ENCODE results near the gene TMEM119.

Gene TMEM119

DNA sequence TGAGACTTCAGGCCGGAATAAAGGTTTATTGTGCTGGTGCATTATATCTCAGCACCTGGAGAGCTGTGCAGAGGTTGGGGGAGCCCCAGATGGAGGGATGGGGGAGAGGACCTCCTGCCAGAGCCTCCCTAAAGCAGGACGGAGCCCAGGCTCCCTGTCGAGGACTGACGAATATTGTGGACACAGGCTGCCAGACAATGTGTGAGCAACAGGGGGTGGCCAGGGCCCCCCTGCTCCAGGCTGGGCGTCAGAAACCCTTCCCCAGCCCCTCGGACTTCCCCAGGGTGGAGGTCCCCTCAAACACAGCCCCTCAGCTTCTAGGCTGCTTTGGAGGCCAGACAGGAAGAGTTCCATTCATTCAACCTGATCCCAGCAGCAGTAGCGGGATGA lies 8.0 kb downstream of the TMEM119 start:
- DNase-seq (ENCODE audit: low spot score) = no peak
- in situ Hi-C loops (cut with MboI; ENCODE audit: low pct_unique_long_range_greater_than_20kb, low sequenced_read_pairs, unreplicated experiment) = no loop called here
- TF ChIP-seq, protein P1, sequence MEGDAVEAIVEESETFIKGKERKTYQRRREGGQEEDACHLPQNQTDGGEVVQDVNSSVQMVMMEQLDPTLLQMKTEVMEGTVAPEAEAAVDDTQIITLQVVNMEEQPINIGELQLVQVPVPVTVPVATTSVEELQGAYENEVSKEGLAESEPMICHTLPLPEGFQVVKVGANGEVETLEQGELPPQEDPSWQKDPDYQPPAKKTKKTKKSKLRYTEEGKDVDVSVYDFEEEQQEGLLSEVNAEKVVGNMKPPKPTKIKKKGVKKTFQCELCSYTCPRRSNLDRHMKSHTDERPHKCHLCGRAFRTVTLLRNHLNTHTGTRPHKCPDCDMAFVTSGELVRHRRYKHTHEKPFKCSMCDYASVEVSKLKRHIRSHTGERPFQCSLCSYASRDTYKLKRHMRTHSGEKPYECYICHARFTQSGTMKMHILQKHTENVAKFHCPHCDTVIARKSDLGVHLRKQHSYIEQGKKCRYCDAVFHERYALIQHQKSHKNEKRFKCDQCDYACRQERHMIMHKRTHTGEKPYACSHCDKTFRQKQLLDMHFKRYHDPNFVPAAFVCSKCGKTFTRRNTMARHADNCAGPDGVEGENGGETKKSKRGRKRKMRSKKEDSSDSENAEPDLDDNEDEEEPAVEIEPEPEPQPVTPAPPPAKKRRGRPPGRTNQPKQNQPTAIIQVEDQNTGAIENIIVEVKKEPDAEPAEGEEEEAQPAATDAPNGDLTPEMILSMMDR (IDR thresholded peaks at IDR 0.05; ENCODE audit: extremely low read depth, insufficient read depth, missing control alignments) = no peak

DNA sequence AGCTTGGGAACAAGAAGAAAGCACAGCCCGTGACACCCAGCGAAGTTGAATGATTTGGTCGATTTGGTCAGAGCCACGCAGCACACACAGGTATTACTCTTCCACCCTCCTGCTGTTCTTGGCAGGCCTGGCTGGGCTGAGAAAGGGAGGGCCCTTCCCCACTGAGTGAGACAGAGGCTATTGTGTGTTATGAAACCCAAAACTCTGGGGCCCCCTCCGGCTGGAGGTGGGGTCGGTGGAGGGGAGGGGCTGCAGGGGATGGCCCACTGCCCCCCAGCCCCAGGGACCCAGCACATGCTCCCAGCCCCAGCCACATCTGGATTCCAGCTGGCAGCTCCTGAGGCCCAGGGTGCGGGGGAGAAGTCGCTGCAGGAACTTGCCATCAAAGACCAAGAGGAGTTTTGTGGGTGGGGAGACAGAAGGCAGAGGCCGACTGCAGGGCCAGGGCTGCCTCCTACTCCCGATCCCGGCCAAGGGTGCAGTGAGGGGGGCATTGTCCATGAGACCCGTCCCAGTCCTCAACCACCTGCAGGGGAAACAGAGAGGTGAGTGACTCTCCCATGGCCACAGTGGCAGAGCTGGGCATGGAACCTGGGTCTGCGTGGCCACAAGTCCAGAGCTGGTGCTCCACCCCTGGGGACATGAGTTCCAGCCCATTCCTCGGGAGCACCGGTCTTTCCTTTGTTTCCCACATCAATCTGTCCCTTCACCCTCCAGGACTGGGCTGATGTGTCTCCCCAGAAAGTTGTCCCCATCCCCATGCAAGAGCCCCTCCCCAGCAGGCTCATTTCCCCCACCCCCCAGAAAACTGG lies 8.7 kb downstream of the TMEM119 start:
- no peak for DNase-seq (ENCODE audit: low spot score)
- TF ChIP-seq, protein P1 (IDR thresholded peaks at IDR 0.05; ENCODE audit: extremely low read depth, insufficient read depth, missing control alignments) = no peak
- in situ Hi-C loops (cut with MboI; ENCODE audit: low pct_unique_long_range_greater_than_20kb, low sequenced_read_pairs, unreplicated experiment) = no loop called here

DNA sequence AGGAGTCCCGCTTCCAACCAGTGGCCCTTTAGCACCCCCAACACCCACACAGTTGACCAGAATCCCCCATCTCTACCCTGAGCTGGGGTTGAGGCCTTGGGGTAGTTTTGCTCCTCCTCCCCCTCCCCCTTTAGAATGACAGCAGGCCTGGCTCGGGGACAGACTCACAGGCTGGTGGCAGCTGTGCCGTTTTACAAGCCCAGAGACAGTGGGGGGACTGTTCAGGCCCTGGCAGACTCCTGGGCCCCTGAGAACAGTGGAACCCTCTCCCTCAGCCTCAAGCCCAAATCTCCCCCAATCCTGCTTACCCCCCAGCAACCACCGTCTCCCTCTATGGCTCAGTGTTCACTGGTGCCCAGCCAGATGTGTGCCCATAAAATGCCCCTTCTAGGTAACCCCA lies 10.1 kb downstream of the TMEM119 start:
- TF ChIP-seq, protein P1 (IDR thresholded peaks at IDR 0.05; ENCODE audit: extremely low read depth, insufficient read depth, missing control alignments) = no peak
- in situ Hi-C loops (cut with MboI; ENCODE audit: low pct_unique_long_range_greater_than_20kb, low sequenced_read_pairs, unreplicated experiment) = no loop called here
- no peak for DNase-seq (ENCODE audit: low spot score)

DNA sequence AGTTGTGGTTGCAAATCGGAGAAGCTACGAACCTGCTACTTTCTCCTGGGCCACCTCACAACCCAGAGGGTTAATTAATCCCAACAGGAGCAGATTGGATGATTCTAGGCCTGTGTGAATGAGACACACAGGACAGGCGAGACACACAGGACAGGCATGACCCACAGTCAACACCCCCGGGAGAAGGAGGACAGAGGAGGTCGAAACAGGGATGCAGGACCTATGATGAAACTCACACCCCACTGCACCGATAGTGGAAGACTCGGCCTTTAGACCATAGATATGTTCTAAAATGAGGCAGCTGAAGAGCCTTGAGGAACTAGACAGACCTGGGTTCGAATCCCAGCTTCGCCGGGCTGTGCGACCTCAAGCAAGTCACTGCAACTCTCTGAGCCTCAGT lies 11.6 kb downstream of the TMEM119 start:
- DNase-seq (ENCODE audit: low spot score) = no peak
- TF ChIP-seq, protein P1 (IDR thresholded peaks at IDR 0.05; ENCODE audit: extremely low read depth, insufficient read depth, missing control alignments) = no peak
- in situ Hi-C loops (cut with MboI; ENCODE audit: low pct_unique_long_range_greater_than_20kb, low sequenced_read_pairs, unreplicated experiment) = no loop called here

DNA sequence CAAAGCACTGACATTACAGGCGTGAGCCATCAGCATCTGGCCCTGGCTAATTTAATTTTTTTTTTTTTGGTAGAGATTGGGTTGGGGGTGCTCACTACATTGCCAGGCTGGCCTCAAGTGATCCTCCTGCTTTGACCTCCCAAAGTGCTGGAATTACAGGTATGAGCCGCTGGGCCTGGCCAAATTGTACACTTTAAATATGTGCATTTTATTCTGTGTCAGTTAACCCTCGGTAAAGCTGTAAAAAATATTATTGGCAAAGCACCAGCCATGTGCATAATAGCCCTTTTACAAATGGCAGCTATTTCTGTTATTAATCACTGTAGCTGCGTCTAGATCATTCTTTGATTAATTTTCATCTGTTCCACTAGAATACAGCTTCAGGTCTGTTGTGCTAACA lies 12.0 kb downstream of the TMEM119 start:
- TF ChIP-seq, protein P1 (IDR thresholded peaks at IDR 0.05; ENCODE audit: extremely low read depth, insufficient read depth, missing control alignments) = no peak
- in situ Hi-C loops (cut with MboI; ENCODE audit: low pct_unique_long_range_greater_than_20kb, low sequenced_read_pairs, unreplicated experiment) = no loop called here
- no peak for DNase-seq (ENCODE audit: low spot score)

DNA sequence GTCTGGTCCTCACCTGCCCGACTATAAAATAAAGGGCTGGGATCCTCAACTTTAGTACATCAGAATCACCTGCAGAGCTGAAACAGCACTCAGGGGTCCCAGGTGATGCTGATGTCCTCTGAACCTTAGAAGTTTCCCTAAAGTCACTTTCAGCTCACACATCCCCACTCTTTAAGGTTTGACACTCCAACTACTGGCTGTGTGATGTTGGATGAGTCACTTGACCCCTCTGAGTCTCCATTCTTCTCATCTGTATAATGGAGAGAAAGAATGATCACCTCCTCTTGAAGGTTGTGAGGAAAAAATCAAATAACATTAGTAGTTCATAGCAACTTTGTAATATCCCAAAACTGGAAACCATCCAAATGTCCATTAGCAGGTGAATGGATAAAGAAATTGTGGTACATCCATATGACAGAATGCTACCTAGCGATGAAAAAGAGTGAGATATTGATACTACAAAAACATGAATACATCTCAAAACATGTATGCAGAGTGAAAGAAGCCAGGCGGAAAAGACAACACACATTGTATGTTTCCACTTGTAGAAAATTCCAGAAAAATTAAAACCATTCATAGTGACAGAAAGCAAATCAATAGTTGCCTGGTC lies 13.3 kb downstream of the TMEM119 start:
- in situ Hi-C loops (cut with MboI; ENCODE audit: low pct_unique_long_range_greater_than_20kb, low sequenced_read_pairs, unreplicated experiment) = no loop called here
- DNase-seq (ENCODE audit: low spot score) = no peak
- TF ChIP-seq, protein P1 (IDR thresholded peaks at IDR 0.05; ENCODE audit: extremely low read depth, insufficient read depth, missing control alignments) = no peak

Data from GM13977 (cell line).